Stimulated activated CD4-positive, alpha-beta T cell treated with anti-CD3 and anti-CD28 coated beads, Interleukin-1b, Interleukin-23, amount 100 ng/mL, for 1 hour (primary cell): Measurements from ENCODE around the gene DIPK1C.

Source experiments
- DNase-seq, 2 donors: peaks; one replicate each; pipeline ENCODE4 v3.0.0-alpha.2; 2020; ENCODE audit warnings: low read depth in 2 of 2

The DIPK1C gene

DNA sequence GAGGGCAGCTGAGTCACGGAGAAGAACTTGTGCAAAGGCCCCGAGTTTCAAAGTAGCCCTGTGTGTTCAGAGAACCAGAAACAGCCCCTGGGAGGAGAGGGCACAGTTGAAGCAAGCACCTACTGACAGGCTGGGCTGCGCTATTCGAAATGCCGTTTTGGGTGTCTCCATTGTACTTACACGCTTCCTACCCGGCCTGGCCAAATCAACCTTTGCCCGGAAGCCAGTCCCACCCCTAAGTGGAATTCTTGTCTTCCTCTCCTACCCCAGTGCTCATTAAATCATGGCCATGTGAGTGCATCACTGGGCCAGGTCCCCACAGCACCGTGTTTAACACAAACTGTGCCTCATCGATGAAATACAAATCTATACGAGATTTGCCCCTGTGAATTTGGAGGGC is 6.0 kb downstream of the DIPK1C start:
- no peak for DNase-seq

DNA sequence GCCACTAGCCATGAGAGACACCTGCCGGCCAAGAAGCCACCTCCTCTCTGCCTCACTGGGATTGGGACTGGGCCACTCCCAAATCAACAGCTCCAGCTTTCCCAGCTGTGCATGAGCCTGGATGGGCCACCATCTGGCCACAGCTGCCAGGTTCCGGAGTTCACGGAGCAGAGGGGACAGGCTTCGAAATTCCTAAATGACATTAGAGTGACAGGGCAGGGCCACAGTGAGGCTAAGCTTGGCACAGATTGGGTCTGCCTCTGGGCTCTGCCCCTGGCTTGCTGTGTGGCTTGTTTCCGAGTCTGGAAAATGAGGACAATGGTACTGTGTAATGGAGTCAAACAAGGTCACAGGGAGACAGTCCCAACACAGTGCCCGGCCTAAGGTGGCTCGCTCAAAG is 6.5 kb downstream of the DIPK1C start:
- no peak for DNase-seq

DNA sequence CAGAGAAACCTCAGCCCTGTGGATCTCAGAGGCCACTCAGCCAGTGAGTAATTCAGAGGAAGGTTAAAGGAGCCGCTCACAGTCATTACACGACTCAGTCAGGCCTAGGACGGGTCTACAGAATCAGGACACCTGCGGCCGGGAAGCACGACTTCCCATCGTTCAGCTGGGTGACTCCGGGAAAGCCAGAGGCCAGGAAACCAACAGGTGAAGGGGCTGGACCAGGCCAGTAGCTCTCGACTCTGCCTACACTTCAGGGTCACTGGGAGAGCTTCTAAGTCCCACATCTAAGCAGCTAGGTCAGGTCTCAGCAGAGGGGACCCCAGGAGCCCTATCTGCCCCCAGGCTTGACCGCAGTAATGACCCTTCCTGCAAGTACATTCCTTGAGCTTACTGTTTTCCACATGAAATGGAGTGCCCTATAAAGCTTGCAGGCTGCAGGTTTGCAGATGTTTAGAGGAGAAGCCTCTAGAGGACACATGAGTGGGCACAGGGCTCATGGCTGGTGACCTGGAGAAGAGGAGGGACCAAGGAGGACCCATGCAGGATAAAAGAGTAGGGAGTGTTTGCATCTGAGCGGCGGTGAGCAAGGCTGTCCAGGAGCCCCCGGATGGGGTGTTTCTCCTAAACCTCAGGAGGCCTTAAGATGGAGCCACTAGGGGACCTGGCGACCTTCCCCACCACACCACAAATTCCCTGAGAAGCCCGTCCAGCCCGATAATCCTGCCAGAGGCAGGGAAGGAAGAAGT is 9.5 kb downstream of the DIPK1C start:
- DNase-seq = no peak

DNA sequence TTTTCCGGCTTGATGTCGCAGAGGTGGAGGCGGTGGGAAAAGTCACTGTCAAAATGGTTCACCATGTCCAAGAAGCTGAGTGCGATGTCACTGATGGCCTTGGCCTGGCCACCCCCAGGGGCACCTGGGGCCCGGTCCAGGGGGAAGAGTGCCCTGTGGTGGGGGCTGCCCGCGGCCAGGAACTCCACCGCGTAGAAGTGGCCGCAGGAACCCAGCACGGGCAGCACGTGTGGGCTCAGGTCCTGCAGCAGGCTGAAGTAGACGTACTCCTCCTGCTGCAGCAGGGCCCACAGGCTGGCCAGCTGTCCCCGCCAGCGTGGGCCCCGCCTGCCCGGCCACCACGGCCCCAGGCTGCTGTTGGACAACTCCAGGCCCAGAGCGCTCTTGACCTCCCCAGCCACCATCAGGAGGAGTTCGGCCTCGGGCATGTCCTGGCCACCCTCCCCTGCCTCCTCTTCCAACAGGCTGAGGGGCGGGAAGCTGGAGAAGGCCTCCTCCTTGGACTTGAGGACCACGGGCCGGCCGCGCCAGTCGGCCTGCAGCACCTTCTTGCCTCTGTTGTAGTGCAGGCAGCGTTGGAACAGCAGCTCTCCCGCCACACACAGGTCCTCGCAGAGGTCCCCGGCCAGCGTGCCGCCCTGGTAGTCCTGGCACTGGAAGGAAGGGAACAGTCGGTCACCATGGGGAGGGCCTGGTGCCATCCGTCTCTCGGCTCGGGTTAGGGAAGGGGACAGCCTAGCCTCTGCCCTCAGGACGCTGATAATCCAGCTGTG is 10.3 kb downstream of the DIPK1C start:
- no peak for DNase-seq

DNA sequence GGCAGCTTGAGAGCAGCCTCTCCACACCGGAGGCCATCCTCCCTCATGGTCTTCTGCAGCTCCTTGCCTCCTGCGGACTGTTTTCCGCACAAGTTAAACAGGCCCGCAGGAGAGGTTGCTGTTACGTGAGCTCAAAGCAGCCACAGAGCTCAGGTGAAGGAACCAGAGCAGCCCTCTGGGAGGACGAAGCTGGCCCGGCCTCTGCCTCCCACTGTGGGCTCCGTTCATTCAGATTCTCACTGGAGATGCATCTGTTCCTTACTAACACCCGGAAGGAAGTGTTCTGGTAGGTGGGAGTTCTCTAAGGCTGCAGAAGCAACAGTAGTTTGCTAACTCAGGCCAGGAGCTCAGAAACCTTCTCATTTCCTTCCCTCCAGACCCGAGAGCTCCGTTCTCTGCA is 10.9 kb downstream of the DIPK1C start:
- DNase-seq = no peak

DNA sequence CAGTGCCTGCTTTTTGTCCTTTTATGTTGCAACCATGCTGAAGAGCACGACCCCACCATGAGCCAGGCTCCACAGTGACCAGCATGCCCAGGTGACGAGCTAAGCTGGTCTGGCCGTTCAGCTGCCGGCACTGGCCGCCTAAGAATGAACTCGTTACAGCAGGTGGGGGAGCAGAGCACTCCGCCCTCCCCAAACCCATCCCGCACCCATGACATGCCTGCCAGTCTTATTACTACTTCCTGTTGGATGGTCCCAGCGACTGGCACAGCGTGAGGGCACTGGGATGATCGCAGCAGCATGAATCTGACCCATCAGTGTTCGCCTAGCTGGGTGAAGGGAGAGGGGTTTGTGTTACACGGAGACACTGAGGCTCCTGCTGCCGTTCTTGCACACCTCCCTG is 11.5 kb downstream of the DIPK1C start:
- no peak for DNase-seq

DNA sequence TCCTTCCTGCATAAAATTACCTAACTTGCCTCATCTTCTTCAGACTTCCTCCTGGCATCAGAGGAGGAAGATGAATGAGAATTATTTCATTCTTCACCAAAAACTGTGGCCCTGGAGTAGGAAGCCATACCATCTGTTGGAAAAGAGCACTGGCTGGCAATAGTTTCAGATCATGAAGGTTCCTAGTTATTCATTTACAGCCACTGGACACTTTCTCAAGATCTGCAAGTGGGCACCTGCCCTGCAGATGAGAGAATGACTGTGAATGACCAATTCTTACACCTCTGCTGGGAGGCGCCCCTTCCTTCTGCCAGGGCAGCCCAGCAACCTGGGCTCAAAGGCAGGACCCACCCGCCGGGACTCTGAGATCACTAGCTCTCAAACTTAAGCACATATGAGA is 13.0 kb downstream of the DIPK1C start:
- DNase-seq = no peak

DNA sequence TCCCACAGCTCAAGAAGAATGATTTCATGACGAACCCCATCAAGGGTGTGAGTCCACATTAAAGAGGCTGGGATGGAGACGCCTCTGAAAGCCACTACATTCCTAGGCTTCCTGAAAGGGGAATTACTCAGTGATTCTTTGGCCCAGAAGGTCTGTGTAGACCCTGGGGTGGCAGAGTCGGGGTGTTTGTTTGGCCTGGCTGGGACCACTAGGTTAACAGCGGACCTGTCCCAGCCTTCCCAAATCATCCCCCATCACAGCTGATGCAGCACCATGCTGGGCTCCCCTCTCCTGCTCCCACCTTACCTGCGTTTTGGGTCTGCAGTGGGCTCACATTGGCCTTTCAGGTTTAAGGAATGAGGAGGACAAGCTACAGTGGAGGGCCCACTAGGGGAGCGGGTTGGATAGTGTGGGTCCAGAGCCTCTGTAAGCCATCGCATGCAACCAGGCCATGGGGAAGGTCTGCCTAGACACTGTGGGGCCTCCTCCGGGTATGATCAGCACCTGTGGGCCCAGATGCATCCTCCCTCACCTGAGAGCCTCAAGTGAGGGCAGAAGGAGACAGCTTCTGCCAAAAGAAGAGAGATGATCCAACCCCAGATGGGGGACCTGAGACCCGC is 16.2 kb downstream of the DIPK1C start:
- no peak for DNase-seq

DNA sequence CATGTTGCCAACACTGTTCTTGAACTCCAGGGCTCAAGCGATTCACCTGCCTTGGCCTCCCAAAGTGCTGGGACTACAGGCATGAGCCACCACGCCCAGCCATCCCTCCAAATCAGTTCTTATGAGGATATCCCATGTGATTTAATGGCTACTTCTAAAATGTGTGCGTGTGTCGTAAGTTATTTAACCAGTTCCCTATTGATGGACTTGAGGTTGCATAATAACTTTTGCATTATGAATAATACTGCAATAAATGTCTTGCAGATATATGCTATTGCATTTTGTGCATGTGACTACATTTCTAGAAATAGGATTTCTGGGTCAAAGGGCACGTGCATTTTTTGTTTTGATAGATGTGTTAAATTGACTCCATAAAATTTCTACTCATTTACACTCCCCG is 19.0 kb downstream of the DIPK1C start:
- DNase-seq = no peak

DNA sequence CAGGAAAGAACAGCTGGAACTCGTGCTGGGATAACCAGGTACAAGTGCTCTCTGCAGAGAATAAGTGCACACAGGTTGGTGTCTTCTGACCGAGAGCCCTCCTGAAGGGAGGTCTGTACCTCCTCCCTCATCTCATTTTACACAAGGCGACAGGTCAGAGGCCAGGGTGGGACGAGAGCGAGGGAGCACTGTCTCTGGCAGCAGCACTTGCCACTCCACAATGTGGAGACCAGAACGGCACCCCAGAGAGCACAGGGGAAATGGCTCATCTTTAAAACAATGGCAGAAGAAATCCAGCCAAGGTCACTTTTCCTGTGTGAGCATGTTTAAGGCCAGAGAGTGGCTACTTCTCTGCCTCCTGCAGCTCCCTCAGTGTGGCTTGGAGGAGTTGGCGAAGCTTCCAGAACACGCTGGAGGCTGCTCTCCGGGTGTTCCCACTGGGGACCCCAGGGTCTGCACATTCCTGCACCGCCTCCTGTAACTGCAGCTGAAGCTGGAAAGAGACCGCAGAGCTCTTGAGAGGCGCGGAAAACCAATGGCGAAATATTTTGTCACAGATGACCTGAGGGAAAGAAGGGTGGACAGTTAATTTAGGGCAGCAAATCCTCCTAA is 20.8 kb downstream of the DIPK1C start:
- no peak for DNase-seq

DNA sequence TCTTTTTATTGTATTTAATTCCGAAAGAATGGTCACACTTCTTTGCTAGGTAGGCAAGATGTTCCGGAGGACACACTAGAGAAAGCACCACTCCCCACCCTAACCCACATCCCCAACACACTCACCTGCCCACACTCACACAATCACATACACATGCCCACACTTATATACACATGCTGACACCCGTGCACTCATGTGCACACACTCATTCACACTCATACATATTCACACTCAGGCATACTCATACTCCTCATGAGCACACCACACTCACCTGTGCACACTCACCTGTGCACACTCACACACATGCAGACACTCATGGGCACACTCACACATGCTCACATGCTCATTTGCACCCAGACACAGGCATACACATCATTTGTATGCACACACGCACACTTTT is 21.4 kb downstream of the DIPK1C start:
- no peak for DNase-seq

DNA sequence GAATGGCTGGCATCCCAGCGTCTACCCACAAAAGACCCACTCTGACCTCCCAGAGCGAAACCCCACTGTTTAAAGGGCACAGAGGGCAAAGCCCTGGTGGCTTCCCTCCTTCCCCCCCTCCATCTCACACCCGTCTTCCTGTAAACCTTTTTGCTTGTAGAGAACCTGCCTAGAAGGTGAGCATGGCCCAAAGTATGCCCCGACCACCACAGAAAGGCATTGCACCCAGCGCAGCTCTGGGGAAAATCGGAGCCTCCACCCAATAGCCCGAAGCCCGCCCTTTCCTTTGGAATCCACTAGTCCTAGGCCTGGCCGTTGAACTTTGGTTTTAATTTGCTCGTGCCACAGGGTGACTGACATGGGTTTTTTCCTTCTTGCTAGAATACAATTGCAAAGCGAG is 22.6 kb downstream of the DIPK1C start:
- DNase-seq = no peak

DNA sequence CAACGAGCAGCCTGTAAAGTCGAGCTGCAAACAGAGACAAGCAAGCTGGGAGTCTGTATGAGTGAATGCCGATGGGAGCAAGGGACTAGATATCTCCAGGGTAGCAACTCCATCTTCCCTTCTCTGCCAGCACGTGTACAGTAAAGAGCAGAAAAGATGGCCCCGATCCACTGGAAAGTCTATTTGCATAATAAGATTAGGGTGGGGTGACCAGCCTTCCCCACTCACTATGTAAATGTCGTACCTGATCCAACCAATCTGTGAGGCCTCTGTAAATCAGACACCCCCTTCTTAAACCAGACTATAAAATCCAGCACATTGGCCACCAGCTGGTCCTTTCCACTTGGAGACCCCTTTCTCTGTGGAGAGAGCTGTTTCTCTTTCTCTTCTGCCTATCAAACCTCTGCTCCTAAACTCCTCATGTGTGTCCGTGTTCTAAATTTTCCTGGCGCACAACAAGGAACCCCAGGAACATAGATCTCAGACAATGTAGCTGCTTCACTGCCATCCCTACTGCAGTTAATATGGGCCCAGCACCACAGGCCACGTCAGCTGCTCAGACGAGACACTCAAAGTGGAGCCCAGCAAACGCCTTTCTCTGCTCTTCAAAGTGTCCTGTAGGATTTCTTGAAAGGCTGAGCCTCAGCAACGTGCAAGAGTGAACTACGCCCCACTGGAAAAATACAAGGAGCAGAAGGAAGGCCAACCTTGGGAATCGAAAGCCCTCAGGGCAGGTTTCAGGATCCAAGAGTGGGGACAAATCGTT is 26.1 kb downstream of the DIPK1C start:
- no peak for DNase-seq

DNA sequence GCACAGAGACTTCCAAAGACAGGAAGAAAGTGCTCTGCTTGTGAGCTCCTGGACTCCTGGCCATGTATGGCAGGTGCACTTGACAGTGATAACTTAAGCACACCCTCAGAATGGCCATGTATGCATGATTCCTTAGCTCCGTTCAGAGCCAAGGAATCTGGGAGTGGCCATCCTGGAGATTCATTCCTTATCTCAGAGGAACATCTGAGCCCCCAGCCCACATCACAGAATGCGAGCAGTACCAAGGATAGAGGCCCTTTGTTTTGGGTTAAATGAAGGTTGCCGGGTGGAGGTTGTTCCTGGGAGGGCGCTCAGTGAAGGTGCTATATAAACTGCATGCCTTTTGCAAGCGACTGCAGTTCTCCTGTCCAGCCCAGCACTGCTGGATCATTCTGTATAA is 26.9 kb downstream of the DIPK1C start:
- DNase-seq = no peak

DNA sequence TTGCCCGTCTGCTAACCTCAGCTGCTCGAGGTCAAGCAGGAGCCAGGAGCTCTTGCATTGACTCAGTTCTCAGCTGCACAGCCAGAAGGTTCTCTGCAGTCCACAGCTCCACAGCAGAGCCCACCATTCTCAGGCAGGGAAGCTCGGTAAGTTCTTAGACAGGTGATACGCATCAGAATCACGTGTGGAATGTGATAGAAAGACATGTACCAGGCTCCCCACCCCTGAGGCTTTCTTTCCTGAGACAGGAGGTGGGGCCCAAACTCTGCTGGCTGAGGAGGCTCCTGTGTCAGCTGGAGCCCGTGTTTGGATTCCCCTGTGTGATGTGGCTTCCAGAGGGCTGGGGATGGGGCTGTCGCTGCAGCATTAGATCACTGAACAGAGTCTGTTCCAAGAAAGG is 28.0 kb downstream of the DIPK1C start:
- no peak for DNase-seq

DNA sequence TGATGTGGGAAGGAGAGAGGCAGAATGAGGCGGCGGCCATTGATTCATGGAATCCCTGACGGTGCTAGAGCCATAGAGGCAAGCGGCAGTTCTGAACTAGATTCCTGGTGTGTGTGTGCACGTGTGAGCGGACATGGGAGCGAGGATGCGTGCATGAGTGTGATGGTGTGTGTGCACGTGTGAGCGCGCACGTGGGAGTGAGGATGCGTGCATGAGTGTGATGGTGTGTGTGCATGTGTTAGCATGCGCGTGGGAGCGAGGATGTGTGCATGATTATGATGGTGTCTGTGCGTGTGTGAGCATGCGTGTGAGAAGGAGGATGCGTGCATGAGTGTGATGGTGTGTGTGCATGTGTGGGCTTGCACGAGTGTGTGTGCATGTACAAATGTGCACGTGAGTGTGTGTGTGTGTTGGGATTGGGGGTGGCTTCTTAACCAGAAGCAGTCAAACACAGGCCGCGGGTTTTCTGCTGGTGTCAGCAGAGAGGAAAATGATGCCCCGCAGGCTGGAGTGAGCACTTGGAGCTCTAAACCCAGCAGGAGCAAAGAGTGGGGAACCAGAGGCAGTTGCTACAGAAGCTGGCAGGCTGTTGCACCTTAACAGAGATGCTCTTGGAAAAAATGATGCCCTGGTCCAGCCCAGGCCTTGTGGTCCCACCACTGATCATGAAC is 29.5 kb downstream of the DIPK1C start:
- DNase-seq = no peak

DNA sequence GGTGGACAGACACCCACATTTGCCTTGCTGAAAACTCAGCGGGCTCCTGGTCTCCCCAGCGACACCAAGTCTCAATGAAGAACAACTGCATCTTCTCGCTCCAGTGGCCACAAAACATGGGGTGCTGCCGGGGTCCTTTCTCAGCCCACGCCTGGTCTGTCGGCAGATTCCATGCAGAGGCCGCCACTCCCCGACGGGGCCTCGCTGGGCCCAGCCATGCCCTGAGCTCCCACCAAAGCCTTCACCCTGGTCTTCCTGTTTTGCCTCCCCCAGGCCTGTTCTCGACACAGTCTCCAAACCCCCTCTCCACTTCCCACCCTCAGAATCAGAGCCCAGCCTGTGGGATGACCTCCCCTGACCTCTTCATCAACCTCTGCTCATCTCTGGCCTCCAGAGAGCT is 31.2 kb downstream of the DIPK1C start:
- DNase-seq = no peak

DNA sequence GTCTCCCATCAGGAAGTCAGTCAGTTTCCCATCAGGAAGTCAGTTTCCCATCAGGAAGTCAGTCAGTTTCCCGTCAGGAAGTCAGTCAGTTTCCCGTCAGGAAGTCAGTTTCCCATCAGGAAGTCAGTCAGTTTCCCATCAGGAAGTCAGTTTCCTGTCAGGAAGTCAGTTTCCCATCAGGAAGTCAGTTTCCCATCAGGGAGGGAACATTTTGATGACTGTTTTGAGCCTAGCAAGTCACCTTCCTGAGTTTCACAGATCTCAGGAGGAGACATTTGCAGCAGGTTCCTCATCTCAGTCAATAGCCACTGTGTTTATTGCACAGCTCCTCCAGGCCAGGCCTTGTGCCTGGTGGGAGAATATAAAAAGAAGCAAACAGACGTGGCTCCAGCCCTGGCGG is 31.9 kb downstream of the DIPK1C start:
- DNase-seq = no peak

DNA sequence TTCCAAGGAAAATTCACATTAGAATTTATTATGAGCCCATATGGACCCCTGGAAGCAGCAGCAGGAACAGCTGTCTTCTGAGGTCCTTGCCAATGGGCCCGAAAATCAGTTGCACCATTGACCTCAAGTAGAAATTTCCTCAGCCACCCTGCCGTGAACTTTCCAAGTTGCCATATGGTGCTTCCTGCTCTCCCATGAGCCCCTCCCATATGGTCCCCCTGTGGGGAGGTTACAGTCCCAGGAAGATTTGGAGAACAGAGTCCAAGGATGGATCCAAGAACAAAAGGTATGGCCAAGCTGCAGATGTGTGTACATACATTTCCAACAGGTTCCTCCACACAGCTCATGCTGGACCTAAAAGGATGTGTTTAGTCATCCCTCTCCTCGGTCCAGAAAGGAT is 34.6 kb downstream of the DIPK1C start:
- no peak for DNase-seq

DNA sequence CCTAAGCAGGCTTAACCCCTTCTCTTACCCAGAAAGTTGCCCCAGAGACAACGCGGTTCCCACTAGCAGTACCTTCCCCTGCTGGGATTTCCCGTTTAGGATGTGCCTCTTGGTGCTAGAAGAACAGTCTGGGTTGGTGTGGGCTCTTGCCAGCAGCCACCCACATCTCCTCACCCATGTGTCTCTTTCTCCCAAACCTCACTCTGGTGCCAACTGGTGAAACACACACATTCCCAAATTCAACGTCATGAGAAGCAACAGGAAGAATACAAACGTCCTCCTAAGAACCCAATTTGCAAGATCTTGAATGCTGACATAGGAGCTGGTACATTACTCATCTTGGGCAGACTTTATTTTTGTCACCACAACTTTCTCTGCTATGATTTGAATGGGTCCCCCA is 36.2 kb downstream of the DIPK1C start:
- no peak for DNase-seq

DNA sequence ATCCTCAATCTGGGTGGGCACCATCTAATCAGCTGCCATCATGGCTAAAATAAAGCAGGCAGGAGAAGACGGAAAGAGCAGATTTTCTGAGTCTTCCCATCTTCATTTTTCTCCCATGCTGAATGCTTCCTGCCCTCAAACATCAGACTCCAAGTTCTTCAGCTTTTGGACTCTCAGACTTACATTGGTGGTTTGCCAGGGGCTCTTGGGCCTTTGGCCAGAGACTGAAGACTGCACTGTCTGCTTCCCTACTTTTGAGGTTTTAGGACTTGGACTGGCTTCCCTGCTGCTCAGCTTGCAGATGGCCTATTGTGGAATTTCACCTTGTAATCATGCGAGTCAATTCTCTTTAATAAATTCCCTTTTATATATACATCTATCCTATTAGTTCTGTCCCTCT is 36.6 kb downstream of the DIPK1C start:
- DNase-seq = no peak
